Activated T-helper 17 cell treated with anti-CD3 and anti-CD28 coated beads, Interleukin-2, amount 50 U/mL, for 72 hours (primary cell): ENCODE measurements around the gene SOX4. TPM values are rescaled to one million over a fixed set of nuclear protein-coding genes. Genes with fewer than 3 reads are reported as not detected.
A peak's percentile ranks its signal among the peaks of the same experiment; 100 is the strongest.
"Not testable (repeated sequence)": the region's sequence is repeated elsewhere in the genome, so short reads cannot be mapped to it uniquely, and the experiment has no call there.

Experiments
- ATAC-seq: fragments of 150-1000 bp; cut with Tn5 transposase; replicated peaks from 2 replicates; pipeline ENCODE4 v1.10.0; 2021; ENCODE audit warnings: mild to moderate bottlenecking, moderate library complexity
- H3K27ac Mint-ChIP-seq: one replicate; pipeline ENCODE4 v1.8.0; 2022; ENCODE audit warnings: mixed read lengths
- H3K27me3 Mint-ChIP-seq: one replicate; pipeline ENCODE4 v1.8.0; 2022; ENCODE audit warnings: mixed read lengths
- H3K36me3 Mint-ChIP-seq: one replicate; pipeline ENCODE4 v1.8.0; 2022; ENCODE audit warnings: low read depth, mild to moderate bottlenecking, mixed read lengths
- H3K4me1 Mint-ChIP-seq: one replicate; pipeline ENCODE4 v1.8.0; 2022; ENCODE audit warnings: mixed read lengths
- H3K4me3 Mint-ChIP-seq: one replicate; pipeline ENCODE4 v1.8.0; 2022; ENCODE audit warnings: mild to moderate bottlenecking, mixed read lengths
- H3K9me3 Mint-ChIP-seq: one replicate; pipeline ENCODE4 v1.8.0; 2022; ENCODE audit warnings: mixed read lengths
- total RNA-seq, 2 donors: library from RNA; stranded (reverse); gene quantifications; one replicate each; pipeline ENCODE4 v1.2.3, GENCODE V29; 2022

The SOX4 gene
- total RNA-seq, result 1 to 10 TPM in 1 of 2 donors, under 1 TPM in 1; 0.71 to 1.5 TPM

DNA sequence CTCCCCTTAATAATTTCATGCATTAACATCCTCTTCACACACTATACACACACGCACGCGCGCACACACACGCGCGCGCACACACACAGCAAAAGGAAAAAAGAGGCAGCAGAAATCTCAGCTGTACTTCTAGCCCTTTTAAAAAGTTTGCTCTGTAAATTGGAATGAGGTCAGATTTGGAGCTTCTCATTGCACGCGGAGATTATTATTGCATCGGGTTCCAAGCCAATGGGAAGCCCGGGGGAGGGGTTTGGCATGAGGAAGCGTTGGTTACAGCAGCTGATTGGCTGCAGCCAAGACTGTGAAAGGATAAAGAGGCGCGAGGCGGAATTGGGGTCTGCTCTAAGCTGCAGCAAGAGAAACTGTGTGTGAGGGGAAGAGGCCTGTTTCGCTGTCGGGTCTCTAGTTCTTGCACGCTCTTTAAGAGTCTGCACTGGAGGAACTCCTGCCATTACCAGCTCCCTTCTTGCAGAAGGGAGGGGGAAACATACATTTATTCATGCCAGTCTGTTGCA lies at the start of gene SOX4:
TSS of gene SOX4 (plus strand) at position 340 of the 515 bp plus-strand sequence. CDS start 784 bp downstream, outside the sequence.
- Mint-ChIP-seq H3K4me1 (peaks cover 8% of the 10 kb centered on the region), H3K27me3 (peaks cover 43% of the 10 kb centered on the region), H3K9me3 (no peaks in the 10 kb centered on the region), H3K36me3 (peaks cover 9% of the 10 kb centered on the region), H3K4me3 (no peak within 1 kb of the TSS), H3K27ac (no peak within 1 kb of the TSS)
- ATAC-seq, result peak; percentile 34

DNA sequence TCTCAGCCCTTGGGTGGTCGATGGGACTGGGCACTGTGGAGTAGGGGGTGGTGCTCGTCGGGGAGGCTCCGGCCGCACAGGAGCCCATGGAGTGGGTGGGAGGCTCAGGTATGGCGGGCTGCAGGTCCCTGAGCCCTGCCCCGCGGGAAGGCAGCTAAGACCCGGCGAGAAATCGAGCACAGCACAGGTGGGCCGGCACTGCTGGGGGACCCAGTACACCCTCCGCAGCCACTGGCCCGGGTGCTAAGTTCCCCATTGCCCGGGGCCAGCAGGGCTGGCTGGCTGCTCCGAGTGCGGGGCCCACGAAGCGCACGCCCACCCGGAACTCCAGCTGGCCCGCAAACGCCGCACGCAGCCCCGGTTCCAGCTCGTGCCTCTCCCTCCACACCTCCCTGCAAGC lies 41.3 kb upstream of the SOX4 start:
- not testable (repeated sequence) for H3K4me3 Mint-ChIP-seq, H3K27ac Mint-ChIP-seq, H3K9me3 Mint-ChIP-seq

DNA sequence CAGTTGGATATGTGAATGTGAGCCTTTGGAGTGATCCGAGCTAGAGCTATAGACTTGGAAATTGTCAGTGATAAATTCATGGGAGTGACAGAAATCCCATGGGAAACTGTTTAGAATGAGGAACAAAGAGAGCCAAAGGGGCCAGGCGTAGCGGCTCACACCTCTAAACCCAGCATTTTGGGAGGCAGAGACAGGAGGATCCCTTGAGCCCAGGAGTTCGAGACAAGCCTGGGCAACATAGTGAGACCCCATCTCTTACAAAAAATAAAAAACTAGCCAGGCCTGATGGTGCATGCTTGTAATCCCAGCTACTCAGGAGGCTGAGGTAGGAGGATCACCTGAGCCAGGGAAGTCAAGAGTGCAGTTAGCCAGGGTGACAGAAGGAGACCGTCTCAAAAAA lies 39.3 kb upstream of the SOX4 start:
- no peaks in the 10 kb centered on the region for H3K36me3 Mint-ChIP-seq
- H3K27me3 Mint-ChIP-seq, result peaks cover 10% of the 10 kb centered on the region
- no peak for ATAC-seq
- no peaks in the 10 kb centered on the region for H3K9me3 Mint-ChIP-seq
- H3K4me3 Mint-ChIP-seq, result no peak overlapping the region
- no peak overlapping the region for H3K27ac Mint-ChIP-seq
- no peaks in the 10 kb centered on the region for H3K4me1 Mint-ChIP-seq

More for the DNA sequence above, 41.3 kb upstream of the SOX4 start:
- ATAC-seq, H3K36me3 Mint-ChIP-seq, H3K4me1 Mint-ChIP-seq: not testable (repeated sequence)
- peaks cover 10% of the 10 kb centered on the region for H3K27me3 Mint-ChIP-seq

DNA sequence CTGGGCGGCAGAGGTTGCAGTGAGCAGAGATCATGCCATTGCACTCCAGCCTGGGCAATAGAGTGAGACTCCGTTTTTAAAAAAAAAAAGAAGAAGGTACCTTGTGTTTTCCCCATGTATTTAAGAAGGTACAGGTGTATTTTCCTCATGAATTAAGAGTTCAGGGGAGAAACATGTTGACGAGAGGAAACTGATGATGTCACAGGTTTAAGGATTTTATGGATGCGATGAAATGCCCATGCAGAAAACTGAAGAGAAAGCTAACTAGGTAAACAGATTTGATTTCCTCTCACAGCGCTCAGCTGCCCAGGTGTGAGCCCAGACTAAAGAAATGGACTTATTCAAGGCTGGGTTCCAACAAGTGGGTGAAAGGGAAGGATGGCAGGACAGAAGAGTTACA lies 38.4 kb upstream of the SOX4 start:
- Mint-ChIP-seq H3K4me1 (no peaks in the 10 kb centered on the region), H3K9me3 (no peaks in the 10 kb centered on the region), H3K27me3 (peaks cover 10% of the 10 kb centered on the region), H3K36me3 (no peaks in the 10 kb centered on the region), H3K27ac (no peak overlapping the region), H3K4me3 (no peak overlapping the region)
- no peak for ATAC-seq

DNA sequence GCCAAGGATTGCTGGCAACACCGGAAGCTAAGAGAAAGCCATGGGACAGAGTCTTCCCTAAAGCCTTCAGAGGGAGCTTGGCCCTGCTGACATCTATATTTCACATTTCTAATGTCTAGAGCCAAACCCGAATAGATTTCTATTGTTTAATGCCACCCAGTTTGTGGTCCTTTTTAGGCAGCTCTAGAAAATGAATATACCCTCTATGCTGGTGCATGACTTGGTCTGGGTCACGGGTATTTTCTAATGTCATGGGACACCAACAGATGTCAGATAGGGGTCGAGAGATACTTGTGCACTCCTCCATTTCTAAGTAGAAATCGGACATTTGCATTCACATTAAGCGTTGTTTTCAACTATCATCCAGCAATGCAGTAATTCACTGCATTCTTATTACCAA lies 37.0 kb upstream of the SOX4 start:
- Mint-ChIP-seq H3K36me3 (no peaks in the 10 kb centered on the region), H3K9me3 (no peaks in the 10 kb centered on the region), H3K27me3 (peaks cover 10% of the 10 kb centered on the region), H3K27ac (no peak overlapping the region), H3K4me3 (no peak overlapping the region), H3K4me1 (no peaks in the 10 kb centered on the region)
- ATAC-seq, result no peak

DNA sequence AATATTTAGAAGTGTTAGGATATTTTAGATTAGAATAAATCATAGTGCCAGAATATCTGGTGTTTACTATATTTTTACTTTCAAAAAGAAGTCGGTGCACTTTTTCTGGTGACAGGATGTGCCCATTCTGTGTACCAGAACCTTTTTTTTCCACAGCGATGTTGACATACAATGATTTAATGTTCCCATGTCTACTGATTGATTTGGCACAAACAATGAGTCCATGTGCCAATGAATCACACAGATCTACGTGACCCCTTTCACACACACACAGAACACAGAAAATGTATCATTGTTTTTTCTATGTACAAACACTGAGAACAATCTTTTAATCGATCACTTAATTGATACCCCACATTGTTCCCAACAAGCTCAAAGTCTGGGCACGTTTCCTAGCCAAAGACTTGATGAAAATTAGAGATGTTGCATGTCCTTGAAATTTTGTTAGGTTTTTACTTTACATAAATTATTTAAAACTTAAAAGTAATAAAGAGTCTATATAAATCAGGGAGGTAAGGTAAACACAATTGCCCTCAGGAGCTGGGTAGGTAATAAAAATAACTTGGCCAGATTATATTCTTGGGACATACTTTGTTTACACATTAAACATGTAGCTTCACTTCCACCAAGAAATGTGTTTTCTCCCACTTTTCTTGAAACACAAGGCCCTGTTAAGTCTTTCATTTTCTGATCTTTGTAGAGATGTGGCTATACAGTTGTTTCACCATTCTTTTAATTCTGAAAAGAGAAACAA lies 36.4 kb upstream of the SOX4 start:
- H3K4me3 Mint-ChIP-seq, result no peak overlapping the region
- peaks cover 10% of the 10 kb centered on the region for H3K27me3 Mint-ChIP-seq
- ATAC-seq, result no peak
- no peaks in the 10 kb centered on the region for H3K9me3 Mint-ChIP-seq
- no peaks in the 10 kb centered on the region for H3K4me1 Mint-ChIP-seq
- no peaks in the 10 kb centered on the region for H3K36me3 Mint-ChIP-seq
- H3K27ac Mint-ChIP-seq, result no peak overlapping the region

DNA sequence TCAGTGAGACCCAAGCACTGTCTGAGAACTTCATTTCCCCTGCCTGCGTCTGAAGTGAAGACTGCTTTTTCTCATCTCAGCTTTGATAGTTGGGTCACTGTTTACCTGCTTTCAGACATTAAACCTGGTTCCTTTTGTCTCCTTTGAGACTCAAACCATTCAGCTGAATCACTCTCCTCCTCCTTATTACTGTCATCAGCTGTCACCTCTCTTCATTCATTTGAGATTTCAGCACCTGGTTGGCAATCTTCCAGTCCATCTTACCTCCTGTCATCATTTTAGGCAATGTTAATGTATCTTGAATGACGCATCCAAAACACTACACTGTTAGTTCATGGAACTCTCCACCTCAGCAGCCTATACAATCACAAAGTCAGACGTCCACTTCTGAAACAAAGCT lies 34.3 kb upstream of the SOX4 start:
- Mint-ChIP-seq H3K27ac (no peak overlapping the region), H3K4me3 (no peak overlapping the region), H3K36me3 (no peaks in the 10 kb centered on the region), H3K4me1 (no peaks in the 10 kb centered on the region), H3K9me3 (no peaks in the 10 kb centered on the region), H3K27me3 (peaks cover 5% of the 10 kb centered on the region)
- no peak for ATAC-seq

DNA sequence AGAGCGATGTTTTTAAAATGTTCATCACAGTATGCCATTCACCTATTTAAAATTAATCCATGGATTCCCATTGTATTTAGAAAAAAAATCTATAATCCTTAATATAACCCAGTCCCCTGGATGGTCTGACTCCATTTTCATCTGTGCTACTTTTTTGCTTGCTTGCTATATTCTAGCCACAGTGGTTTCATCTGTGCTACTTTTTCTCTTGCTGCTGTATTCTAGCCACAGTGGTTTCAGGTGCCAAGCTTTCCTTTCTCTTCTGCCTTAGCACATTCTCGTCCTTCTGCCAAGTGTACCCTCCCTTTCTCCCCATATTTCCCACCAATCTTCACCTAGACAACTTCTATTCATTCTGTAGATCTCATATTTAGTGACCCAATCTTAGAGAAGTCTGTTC lies 33.3 kb upstream of the SOX4 start:
- no peak overlapping the region for H3K27ac Mint-ChIP-seq

DNA sequence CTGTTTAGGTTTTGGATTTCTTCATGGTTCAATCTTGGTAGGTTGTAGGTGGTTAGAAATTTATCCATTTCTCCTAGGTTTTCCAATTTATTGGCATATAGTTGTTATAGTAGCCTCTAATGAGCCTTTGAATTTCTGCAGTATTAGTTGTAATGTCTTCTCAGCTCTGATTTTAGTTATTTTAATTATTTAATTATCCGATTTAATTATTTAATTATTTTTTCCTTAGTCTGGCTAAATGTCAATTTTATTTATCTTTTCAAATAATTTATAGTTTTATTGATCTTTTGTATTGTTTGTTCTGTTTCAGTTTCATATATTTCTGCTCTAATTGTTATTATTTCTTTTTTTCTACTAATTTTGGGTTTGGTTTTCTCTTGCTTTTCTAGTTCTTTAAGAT lies 28.1 kb upstream of the SOX4 start:
- Mint-ChIP-seq H3K27me3 (peaks cover 17% of the 10 kb centered on the region), H3K9me3 (no peaks in the 10 kb centered on the region), H3K4me3 (no peak overlapping the region), H3K27ac (no peak overlapping the region), H3K36me3 (no peaks in the 10 kb centered on the region), H3K4me1 (no peaks in the 10 kb centered on the region)
- ATAC-seq, result no peak

More for the DNA sequence above, 33.3 kb upstream of the SOX4 start:
- Mint-ChIP-seq H3K36me3 (no peaks in the 10 kb centered on the region), H3K4me1 (no peaks in the 10 kb centered on the region), H3K4me3 (no peak overlapping the region), H3K9me3 (no peaks in the 10 kb centered on the region), H3K27me3 (peaks cover 4% of the 10 kb centered on the region)
- ATAC-seq, result no peak

DNA sequence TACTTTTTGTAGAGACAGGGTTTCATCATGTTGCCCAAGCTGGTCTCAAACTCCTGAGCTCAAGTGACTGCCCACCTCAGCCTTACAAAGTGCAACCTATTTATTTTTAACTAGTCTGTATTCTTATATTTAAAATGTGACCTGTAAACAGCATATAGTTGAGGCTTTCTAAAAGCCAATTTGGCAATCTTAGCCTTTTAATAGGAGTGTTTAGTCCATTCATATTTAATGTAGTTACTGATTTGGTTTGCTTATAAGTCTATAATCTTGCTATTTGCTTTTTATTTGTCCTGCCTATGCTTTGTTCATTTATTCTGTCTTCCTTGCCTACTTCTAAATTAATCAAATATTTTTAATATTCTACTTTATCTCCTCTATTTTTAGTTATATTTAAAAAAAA lies 15.0 kb upstream of the SOX4 start:
- Mint-ChIP-seq H3K36me3 (no peaks in the 10 kb centered on the region), H3K27me3 (peaks cover 14% of the 10 kb centered on the region), H3K9me3 (peaks cover 8% of the 10 kb centered on the region), H3K4me3 (no peak overlapping the region), H3K27ac (no peak overlapping the region), H3K4me1 (no peaks in the 10 kb centered on the region)
- ATAC-seq, result no peak

DNA sequence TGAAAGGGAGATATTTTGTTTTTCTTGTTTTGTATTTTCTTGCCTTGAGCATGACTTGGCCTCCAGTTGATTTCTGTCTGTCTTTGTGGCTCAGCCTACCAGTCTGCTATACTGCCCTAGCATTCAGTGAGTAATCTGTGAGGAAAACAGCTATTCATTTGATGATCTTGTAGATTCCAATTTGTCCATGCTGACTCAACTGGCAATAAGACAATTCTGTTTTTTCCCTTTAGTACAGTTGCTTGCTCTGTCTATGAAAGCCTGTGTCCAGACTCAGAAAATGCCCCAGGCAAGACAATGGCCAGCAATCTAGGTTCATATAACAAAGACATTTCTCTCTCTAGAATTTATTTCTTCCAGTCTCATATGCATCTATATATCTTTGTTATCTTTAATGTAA lies 10.9 kb upstream of the SOX4 start:
- H3K36me3 Mint-ChIP-seq, result no peaks in the 10 kb centered on the region
- H3K27ac Mint-ChIP-seq, result no peak overlapping the region
- no peak overlapping the region for H3K4me3 Mint-ChIP-seq
- peaks cover 14% of the 10 kb centered on the region for H3K27me3 Mint-ChIP-seq
- peaks cover 7% of the 10 kb centered on the region for H3K9me3 Mint-ChIP-seq
- ATAC-seq, result no peak
- H3K4me1 Mint-ChIP-seq, result no peaks in the 10 kb centered on the region

DNA sequence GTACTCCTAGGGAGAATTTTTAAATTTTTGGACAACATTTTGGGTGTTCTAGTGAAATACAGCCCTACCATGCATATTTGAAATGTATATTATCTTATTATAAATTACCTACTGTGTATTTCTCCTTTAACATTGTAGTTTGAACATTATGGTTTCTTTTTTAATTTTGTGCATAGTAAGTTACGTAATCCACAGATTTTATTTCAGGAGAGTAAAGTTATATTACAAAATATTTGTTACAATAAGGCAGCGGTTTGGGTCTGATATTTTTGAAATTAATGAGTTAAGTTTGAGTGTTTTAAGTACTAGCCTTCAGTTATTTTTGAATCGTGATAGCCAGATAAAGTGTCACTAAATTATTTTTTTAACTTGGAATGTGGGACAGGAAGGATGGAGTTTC lies 7.3 kb upstream of the SOX4 start:
- Mint-ChIP-seq H3K27ac (no peak overlapping the region), H3K9me3 (peaks cover 4% of the 10 kb centered on the region), H3K4me1 (peaks cover 4% of the 10 kb centered on the region), H3K4me3 (peak overlapping the region; percentile 93), H3K27me3 (peaks cover 25% of the 10 kb centered on the region), H3K36me3 (no peaks in the 10 kb centered on the region)
- ATAC-seq, result no peak

DNA sequence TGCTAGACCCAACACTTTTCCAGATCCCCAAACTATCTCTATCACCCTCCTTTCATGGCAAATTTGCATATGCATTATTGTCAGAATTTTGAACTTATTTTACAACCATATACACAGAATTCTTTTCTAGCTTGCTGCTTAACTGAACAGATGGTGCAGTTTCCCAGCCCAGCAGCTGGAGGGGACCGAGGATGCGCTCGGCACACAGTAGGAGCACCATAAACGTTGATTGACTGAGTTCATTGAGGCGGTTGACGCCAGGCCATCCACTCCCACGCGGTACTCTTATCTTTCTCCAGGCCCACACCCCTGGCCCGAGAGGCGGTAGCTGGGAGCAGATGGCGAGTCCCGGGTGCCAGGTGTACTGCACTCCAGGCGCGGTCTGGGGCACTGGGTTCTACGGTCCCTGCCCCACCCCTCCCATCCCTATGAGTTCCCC lies 6.8 kb upstream of the SOX4 start:
- ATAC-seq, result no peak
- Mint-ChIP-seq H3K36me3 (no peaks in the 10 kb centered on the region), H3K4me3 (peak overlapping the region; percentile 93), H3K4me1 (peaks cover 4% of the 10 kb centered on the region), H3K27ac (no peak overlapping the region), H3K27me3 (peaks cover 25% of the 10 kb centered on the region), H3K9me3 (peaks cover 4% of the 10 kb centered on the region)

DNA sequence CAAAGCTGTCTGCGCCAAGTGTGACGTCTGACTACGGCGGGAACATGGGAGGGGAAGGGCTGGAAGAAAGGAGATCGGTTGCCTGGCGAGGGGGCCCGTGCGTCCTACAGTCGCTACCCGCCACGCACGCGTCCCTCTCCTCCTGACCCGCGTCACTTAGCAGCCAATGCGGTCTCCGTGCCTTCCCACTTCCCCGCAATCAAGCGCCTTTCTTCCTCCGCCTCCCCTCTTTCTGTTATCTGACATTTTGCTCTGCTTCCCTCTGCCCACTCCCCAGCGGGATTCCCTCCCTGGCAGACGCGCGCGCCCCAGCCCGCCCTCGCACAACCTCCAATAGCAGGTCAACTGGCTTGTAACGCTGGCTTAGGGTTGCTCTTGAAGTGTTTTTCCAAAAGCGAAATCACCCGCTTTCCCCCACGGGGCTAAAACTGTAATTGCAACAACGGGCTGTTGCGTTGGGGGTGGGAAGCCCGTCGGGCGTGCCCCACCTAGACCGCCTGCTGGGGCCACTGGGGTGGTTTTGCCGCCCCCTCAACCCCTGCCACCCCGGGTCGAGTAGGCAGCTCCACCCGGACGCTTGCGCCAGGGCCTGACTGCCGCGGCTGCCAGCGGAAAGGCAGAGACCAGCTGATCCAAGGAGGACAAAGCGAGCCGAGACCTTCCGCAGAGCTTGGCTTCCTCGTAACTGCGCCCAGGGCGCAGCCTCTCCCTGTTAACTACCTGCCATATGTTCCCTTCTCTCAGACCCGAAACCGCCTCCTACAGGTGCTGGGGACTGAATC lies 6.2 kb upstream of the SOX4 start:
- ATAC-seq, result peak; percentile 20
- H3K27ac Mint-ChIP-seq, result peak overlapping the region; percentile 33
- H3K4me3 Mint-ChIP-seq, result peak overlapping the region; percentile 93
- H3K27me3 Mint-ChIP-seq, result peaks cover 25% of the 10 kb centered on the region
- H3K4me1 Mint-ChIP-seq, result peaks cover 4% of the 10 kb centered on the region
- no peaks in the 10 kb centered on the region for H3K36me3 Mint-ChIP-seq
- peaks cover 4% of the 10 kb centered on the region for H3K9me3 Mint-ChIP-seq
